Measurements from ENCODE around the gene SAYSD1. TPM values are rescaled to one million over a fixed set of nuclear protein-coding genes. Genes with fewer than 3 reads are reported as not detected.

The SAYSD1 gene
- total and polyA plus RNA-seq, 2 experiments from 2014 or later = 16.9 to 23.4 TPM

GRCh38 chr6:39100358-39100757, 14.6 kb downstream of the SAYSD1 start:
- H3K27me3 ChIP-seq = no peaks in the 10 kb centered on the region
- no peak for DNase-seq (ENCODE audit: low spot score)
- 85% methylated on average over 3 of the region's 3 CpGs for WGBS (ENCODE audit: low lambda C conversion rate, missing lambda C conversion rate)

DNA sequence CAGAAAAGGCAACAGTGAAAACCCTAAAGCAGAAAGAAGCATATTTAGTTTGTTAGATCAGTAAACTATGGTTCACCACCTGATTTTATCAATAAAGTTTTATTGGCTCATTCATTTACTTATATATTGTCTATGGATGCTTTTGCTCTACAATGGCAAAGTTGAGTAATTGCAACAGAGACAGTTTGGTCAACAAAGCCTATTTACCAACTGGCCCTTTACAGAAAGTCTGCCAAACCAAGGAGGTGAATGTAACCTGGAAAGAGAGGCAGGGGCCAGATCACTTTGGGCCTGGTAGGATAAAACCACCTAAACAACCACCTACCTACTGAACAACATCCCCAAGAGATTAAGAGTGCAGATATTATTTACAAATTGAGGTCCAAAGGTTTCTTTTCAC, 19.4 kb downstream of the SAYSD1 start:
- Histone ChIP-seq H3K4me3 (no peak overlapping the region), H2AFZ (no peak overlapping the region), H3K4me1 (ENCODE audit: insufficient read depth) (no peaks in the 10 kb centered on the region), H3K79me2 (no peaks in the 10 kb centered on the region), H3K27me3 (no peaks in the 10 kb centered on the region), H3K36me3 (replicated peaks; ENCODE audit: insufficient read depth, low read depth) (no peaks in the 10 kb centered on the region), H3K9me3 (ENCODE audit: low read depth) (no peaks in the 10 kb centered on the region), H4K20me1 (ENCODE audit: insufficient read depth, poor library complexity, severe bottlenecking) (no peaks in the 10 kb centered on the region), H3K9me2 (replicated peaks; ENCODE audit: insufficient read depth) (no peaks in the 10 kb centered on the region), H3K27ac (no peak overlapping the region), H3K4me2 (no peak overlapping the region)
- no peak for DNase-seq (ENCODE audit: low spot score)
- no peak for TF ChIP-seq EZH2 (IDR thresholded peaks at IDR 0.05; ENCODE audit: borderline replicate concordance)
- TF ChIP-seq, protein P1, sequence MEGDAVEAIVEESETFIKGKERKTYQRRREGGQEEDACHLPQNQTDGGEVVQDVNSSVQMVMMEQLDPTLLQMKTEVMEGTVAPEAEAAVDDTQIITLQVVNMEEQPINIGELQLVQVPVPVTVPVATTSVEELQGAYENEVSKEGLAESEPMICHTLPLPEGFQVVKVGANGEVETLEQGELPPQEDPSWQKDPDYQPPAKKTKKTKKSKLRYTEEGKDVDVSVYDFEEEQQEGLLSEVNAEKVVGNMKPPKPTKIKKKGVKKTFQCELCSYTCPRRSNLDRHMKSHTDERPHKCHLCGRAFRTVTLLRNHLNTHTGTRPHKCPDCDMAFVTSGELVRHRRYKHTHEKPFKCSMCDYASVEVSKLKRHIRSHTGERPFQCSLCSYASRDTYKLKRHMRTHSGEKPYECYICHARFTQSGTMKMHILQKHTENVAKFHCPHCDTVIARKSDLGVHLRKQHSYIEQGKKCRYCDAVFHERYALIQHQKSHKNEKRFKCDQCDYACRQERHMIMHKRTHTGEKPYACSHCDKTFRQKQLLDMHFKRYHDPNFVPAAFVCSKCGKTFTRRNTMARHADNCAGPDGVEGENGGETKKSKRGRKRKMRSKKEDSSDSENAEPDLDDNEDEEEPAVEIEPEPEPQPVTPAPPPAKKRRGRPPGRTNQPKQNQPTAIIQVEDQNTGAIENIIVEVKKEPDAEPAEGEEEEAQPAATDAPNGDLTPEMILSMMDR (IDR thresholded peaks at IDR 0.05; ENCODE audit: poor library complexity) = no peak
- no peak for TF ChIP-seq EZH2phosphoT487 (IDR thresholded peaks at IDR 0.05; ENCODE audit: low read depth, severe bottlenecking, unreplicated experiment)

More at GRCh38 chr6:39100358-39100757, 14.6 kb downstream of the SAYSD1 start:
- no peaks in the 10 kb centered on the region for H3K79me2 ChIP-seq
- no peaks in the 10 kb centered on the region for H4K20me1 ChIP-seq (ENCODE audit: insufficient read depth, poor library complexity, severe bottlenecking)
- H3K36me3 ChIP-seq (replicated peaks; ENCODE audit: insufficient read depth, low read depth) = no peaks in the 10 kb centered on the region
- H3K4me1 ChIP-seq (ENCODE audit: insufficient read depth) = no peaks in the 10 kb centered on the region
- H3K9me3 ChIP-seq (ENCODE audit: low read depth) = no peaks in the 10 kb centered on the region
- H2AFZ ChIP-seq = no peak overlapping the region
- TF ChIP-seq, protein P1 (IDR thresholded peaks at IDR 0.05; ENCODE audit: poor library complexity) = no peak
- TF ChIP-seq EZH2phosphoT487 (IDR thresholded peaks at IDR 0.05; ENCODE audit: low read depth, severe bottlenecking, unreplicated experiment) (no peak), EZH2 (IDR thresholded peaks at IDR 0.05; ENCODE audit: borderline replicate concordance) (no peak)
- H3K27ac ChIP-seq = no peak overlapping the region
- H3K4me3 ChIP-seq = no peak overlapping the region
- no peak overlapping the region for H3K4me2 ChIP-seq
- H3K9me2 ChIP-seq (replicated peaks; ENCODE audit: insufficient read depth) = no peaks in the 10 kb centered on the region

GRCh38 chr6:39093149-39093708, 21.8 kb downstream of the SAYSD1 start:
- no peak for TF ChIP-seq EZH2phosphoT487 (IDR thresholded peaks at IDR 0.05; ENCODE audit: low read depth, severe bottlenecking, unreplicated experiment)
- no peak for TF ChIP-seq EZH2 (IDR thresholded peaks at IDR 0.05; ENCODE audit: borderline replicate concordance)
- TF ChIP-seq, protein P1 (IDR thresholded peaks at IDR 0.05; ENCODE audit: poor library complexity) = no peak
- no peaks in the 10 kb centered on the region for H3K9me3 ChIP-seq (ENCODE audit: low read depth)
- H3K4me2 ChIP-seq = no peak overlapping the region
- no peak overlapping the region for H3K27ac ChIP-seq
- H3K4me1 ChIP-seq (ENCODE audit: insufficient read depth) = no peaks in the 10 kb centered on the region
- H3K36me3 ChIP-seq (replicated peaks; ENCODE audit: insufficient read depth, low read depth) = no peaks in the 10 kb centered on the region
- H3K4me3 ChIP-seq = no peak overlapping the region
- no peaks in the 10 kb centered on the region for H3K27me3 ChIP-seq
- no peak for DNase-seq (ENCODE audit: low spot score)
- H3K9me2 ChIP-seq (replicated peaks; ENCODE audit: insufficient read depth) = no peaks in the 10 kb centered on the region
- no peaks in the 10 kb centered on the region for H4K20me1 ChIP-seq (ENCODE audit: insufficient read depth, poor library complexity, severe bottlenecking)
- H3K79me2 ChIP-seq = no peaks in the 10 kb centered on the region
- 76% methylated on average over 4 of the region's 4 CpGs for WGBS (ENCODE audit: low lambda C conversion rate, missing lambda C conversion rate)
- no peak overlapping the region for H2AFZ ChIP-seq

All from hepatocyte (in vitro differentiated cells).